Ovary (tissue), 9 donors: ENCODE data around the gene SPATA3. TPM values are rescaled to one million over a fixed set of nuclear protein-coding genes. Genes with fewer than 3 reads are reported as not detected.

Source experiments
- DNase-seq, 5 donors: peaks; one replicate each; pipeline ENCODE4 v3.0.0-alpha.2; 2019 to 2020
- H3K27ac ChIP-seq, 2 donors: fragments of 200-600 bp; one replicate each; pipeline versions ENCODE4 v1.5.1 to v1.8.0; 2019 to 2022
- H3K27me3 ChIP-seq: fragments of 200-600 bp; one replicate; pipeline ENCODE4 v1.8.0; 2022
- H3K36me3 ChIP-seq: fragments of 200-600 bp; sonication (generic); one replicate; pipeline ENCODE4 v1.5.1; 2019
- H3K4me1 ChIP-seq: one replicate; pipeline ENCODE4 v1.8.1; 2013; ENCODE audit warnings: mild to moderate bottlenecking, moderate library complexity; ENCODE audit not compliant: insufficient read depth
- H3K4me3 ChIP-seq: fragments of 200-600 bp; sonication (generic); one replicate; pipeline ENCODE4 v1.5.1; 2017
- H3K9me3 ChIP-seq, 2 donors: fragments of 200-600 bp in 1 of 2; sonication (generic) in 1 of 2; one replicate each; pipeline versions ENCODE4 v1.5.1 to v1.8.1; 2013 to 2019; ENCODE audit warnings: mild to moderate bottlenecking in 1 of 2, moderate library complexity in 1 of 2
- EP300 ChIP-seq: sonication (generic); formaldehyde crosslinking; IDR thresholded peaks from one replicate; pipeline ENCODE4 v1.6.1; 2017; ENCODE audit warnings: antibody characterized with exemption
- POLR2A ChIP-seq: fragments of 450-650 bp; IDR thresholded peaks from one replicate; pipeline ENCODE4 v1.6.1; 2017; ENCODE audit warnings: antibody characterized with exemption, mild to moderate bottlenecking, moderate library complexity
- WGBS, 3 donors: extraction: QIAGEN DNeasy Blood & Tissue Kit in 1 of 3; methylation state at CpG; one replicate each; pipeline versions ENCODE4 v1.1.5 to v1.1.7; 2013 to 2017; 5-methylcytosine and 5-hydroxymethylcytosine counted together
- intact Hi-C, 4 donors: fragments of 100-400 bp; cut with DNase I; formaldehyde crosslinking; loops; one replicate each; pipeline versions ENCODE4 v1.11.0 to v1.15.1; 2022 to 2023
- polyA plus RNA-seq, 2 donors: library from polyadenylated mRNA; stranded (reverse); fragments of 200-250 nt in 1 of 2; fragments of 350-450 nt in 1 of 2; fragmentation: Illumina TruSeq in 1 of 2; extraction: RNeasy Lipid Tissue Mini Kit (QIAGEN cat#74804) in 1 of 2; gene quantifications; one replicate each; pipeline ENCODE4 v1.2.3, GENCODE V29; 2013 to 2014
- total RNA-seq, 7 donors: library from RNA; depleted of rRNA in 2 of 7; stranded (reverse); fragments of >200 nt in 2 of 7; fragmentation: NEBNext Ultra II Directional in 3 of 7; extraction: Animal tissue kit (Norgen Biotek cat#: 25700) in 3 of 7; gene quantifications; one replicate each; pipeline versions ENCODE4 v1.1.0 to v1.2.4, GENCODE V29; 2016 to 2023
- TF ChIP-seq, protein P1 (sequence below), 3 donors: fragments of 450-650 bp in 2 of 3; fragments of 200-600 bp in 1 of 3; IDR thresholded peaks; one replicate each; pipeline versions ENCODE4 v1.5.1 to v1.8.0; 2016 to 2022; ENCODE audit warnings: antibody characterized with exemption in 3 of 3, mild to moderate bottlenecking in 1 of 3
- donor health status: DM: no; HTN: no; CAD: no; lungs with moderate emphysema.
- donor health status: DM: no; HTN: no; CAD: no.
- donor health status: Bipolar disorder and iron deficiency.
- donor health status: DM: yes; HTN: yes; CAD: no.
- donor health status: DM: no; HTN: no; CAD: no.
- donor health status: DM: yes; HTN: yes; CAD: no.

SPATA3 gene
- total and polyA plus RNA-seq, 9 donors = not detected

DNA sequence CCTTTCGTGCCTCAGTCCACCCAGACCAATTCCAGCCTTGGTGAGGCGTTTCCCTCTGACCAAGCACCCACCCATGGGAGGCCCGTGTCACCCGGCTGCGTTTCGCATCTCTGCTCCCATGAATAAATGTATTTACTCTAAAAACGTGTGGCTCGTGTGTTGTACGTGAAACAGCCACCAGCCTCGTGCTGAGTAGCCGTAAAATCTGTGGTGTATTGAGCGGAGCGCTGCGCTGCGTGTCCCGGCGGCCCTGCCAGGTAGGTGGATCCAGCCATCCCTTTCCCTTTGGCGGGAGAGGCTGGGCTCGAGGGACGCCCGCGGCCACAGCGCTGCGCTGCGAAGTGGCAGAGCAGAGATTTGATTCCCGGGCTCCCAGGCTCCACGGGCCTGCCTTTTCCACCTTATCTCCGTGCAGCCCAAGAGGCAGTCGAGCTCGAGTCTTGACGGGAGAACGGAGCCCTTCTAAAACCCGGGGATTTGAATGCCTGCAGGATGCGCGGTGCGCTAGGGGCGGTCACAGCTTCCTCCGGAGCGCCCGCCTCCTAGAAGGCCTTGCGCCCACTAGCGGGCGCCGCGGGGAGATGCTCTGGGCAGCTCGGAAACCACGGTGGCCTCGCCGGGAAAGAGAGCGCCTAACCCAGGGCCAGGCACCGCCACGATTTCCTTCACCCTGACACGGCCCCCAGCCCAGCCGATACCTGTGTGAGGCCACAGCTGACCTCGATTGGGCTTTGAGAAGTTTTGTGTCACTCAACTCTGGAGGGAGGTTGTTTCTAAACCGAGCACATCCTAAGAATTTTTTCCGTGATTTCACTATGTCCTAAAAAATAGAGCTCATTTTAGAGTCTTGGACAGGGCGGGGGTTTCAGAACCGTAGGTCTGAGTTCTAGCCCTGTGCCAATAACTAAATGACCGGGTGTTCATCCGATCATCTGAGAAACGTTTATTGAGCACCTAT lies 56.9 kb downstream of the SPATA3 start:
- intact Hi-C loops = no loop called here
- 4 to 7% (median 6%) methylated on average over 56 to 62 of the region's 62 CpGs for WGBS, 3 donors
- Histone ChIP-seq H3K9me3 (no peaks in the 10 kb centered on the region), H3K36me3 (no peaks in the 10 kb centered on the region), H3K4me3 (peak overlapping the region; percentile 60), H3K27me3 (no peaks in the 10 kb centered on the region), H3K4me1 (no peaks in the 10 kb centered on the region), H3K27ac (peak overlapping the region in 1 of 2 donors; percentile 49)
- TF ChIP-seq, protein P1, sequence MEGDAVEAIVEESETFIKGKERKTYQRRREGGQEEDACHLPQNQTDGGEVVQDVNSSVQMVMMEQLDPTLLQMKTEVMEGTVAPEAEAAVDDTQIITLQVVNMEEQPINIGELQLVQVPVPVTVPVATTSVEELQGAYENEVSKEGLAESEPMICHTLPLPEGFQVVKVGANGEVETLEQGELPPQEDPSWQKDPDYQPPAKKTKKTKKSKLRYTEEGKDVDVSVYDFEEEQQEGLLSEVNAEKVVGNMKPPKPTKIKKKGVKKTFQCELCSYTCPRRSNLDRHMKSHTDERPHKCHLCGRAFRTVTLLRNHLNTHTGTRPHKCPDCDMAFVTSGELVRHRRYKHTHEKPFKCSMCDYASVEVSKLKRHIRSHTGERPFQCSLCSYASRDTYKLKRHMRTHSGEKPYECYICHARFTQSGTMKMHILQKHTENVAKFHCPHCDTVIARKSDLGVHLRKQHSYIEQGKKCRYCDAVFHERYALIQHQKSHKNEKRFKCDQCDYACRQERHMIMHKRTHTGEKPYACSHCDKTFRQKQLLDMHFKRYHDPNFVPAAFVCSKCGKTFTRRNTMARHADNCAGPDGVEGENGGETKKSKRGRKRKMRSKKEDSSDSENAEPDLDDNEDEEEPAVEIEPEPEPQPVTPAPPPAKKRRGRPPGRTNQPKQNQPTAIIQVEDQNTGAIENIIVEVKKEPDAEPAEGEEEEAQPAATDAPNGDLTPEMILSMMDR (IDR thresholded peaks at IDR 0.05) = peak; percentile 70 to 92 (median 77)
- TF ChIP-seq EP300 = no peak
- DNase-seq = peak; percentile 69 to 86 (median 78)

DNA sequence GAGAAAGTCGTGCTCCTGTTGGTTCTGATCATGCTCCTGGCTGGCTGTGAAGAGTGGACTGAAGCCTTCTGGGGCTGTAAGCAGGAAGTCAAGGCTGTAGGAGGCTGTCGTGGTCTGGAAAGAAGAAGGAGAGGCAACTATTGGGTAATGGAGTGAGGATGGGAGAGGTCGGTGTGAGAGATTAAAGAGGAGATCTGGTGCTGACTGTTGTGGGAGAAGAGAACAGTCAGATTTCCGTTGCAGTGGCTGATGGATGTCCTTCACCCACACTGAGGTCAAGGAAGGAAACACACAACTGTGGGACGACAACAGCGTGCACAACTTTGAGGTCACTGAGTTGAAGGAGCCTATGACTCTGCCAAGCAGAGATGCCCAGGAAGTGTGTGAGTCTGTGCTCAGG lies 57.9 kb downstream of the SPATA3 start:
- Histone ChIP-seq H3K27ac (no peak overlapping the region), H3K4me3 (no peak overlapping the region), H3K27me3 (no peaks in the 10 kb centered on the region), H3K4me1 (peaks cover 3% of the 10 kb centered on the region), H3K9me3 (no peaks in the 10 kb centered on the region), H3K36me3 (no peaks in the 10 kb centered on the region)
- TF ChIP-seq, protein P1 (IDR thresholded peaks at IDR 0.05) = no peak
- TF ChIP-seq POLR2A (no peak), EP300 (no peak)
- intact Hi-C loops = no loop called here
- DNase-seq = no peak
- WGBS, 3 donors = 48 to 72% (median 56%) methylated on average over 6 of the region's 6 CpGs

DNA sequence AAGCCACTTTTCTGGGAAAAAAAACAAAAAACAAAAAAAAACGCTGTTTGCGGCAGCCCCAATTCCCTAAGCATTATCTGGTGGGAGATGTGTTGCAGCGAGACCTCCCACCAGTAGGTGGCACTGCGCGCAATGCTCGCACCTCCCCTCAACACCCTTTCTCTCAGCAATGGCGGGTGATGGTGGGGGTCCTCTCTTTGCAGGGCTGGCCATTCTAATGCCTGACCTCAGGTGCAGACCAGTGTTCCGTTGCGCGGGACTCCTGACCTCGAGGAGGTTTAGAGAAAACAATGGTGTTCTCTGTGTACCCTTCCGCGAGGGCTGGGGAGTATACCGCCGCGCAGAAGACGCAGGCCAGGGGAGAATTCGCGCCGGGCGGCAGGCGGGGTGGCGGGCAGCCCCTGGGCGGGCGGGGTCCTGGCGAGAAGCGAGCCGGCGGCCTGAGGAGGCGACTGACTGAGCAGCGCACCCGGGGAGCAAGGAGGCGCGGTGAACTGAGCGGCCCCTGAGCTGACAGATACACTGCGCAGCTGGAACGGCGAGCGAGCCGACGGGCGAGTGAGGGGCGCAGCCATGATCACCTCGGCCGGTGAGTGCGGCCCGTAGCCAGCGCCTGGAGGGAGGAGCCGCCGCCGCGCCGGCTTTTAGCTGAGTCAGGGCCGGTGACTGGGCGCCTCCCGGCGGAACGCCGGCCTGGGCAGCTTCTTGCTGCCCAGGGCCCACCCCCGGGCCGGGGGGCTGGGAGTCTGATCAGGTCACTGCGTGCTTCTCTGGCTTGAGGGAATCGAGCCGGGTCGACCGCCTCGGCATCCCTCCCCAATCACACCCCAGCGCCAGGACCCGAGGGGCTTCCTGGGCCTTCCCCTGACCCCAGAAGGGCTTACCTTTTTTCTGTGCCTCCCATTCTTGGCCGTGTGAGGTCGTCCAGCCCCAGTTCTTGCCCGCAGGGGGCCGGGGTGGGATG lies 60.8 kb downstream of the SPATA3 start, which contains the start of gene PSMD1:
PSMD1 (plus strand) TSS at position 415 of the 964 bp plus-strand sequence; CDS start at position 574, 159 bp downstream.
- Histone ChIP-seq H3K4me1 (peaks cover 3% of the 10 kb centered on the region), H3K36me3 (no peaks in the 10 kb centered on the region), H3K9me3 (no peaks in the 10 kb centered on the region), H3K27ac (peak within 1 kb of the TSS; percentile 90 to 94), H3K4me3 (peak within 1 kb of the TSS; percentile 98), H3K27me3 (no peaks in the 10 kb centered on the region)
- intact Hi-C loops = no loop called here
- 0 to 1% (median 0%) methylated on average over 51 to 73 of the region's 73 CpGs for WGBS, 3 donors
- peak; percentile 92 to 95 (median 93) for DNase-seq
- TF ChIP-seq, protein P1 (IDR thresholded peaks at IDR 0.05) = peak; percentile 86 to 99 (median 91)
- TF ChIP-seq POLR2A = no peak

DNA sequence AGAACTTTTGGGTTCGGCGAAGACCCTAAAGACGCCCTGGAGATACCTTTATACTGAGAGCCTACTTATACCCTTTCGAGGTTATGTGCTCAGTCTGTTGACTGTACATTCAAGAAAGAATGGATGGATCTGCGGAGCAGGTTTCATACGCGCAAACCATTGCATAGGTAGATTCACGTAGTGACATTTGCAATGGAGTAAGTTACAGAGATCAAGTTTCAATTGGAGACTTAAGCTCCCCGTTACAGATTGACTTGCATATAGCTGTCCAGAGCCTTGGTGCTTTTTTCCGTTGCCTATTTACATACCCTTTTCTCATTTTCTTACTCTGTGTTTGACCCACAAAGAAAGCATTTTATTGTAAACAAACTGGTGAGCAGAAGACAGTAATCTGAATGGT lies 61.7 kb downstream of the SPATA3 start:
- Histone ChIP-seq H3K27ac (no peak overlapping the region), H3K27me3 (no peaks in the 10 kb centered on the region), H3K4me1 (peaks cover 3% of the 10 kb centered on the region), H3K4me3 (peak overlapping the region; percentile 98), H3K36me3 (no peaks in the 10 kb centered on the region), H3K9me3 (no peaks in the 10 kb centered on the region)
- WGBS, 3 donors = 3 to 7% (median 3%) methylated on average over 10 of the region's 10 CpGs
- TF ChIP-seq POLR2A (no peak), EP300 (no peak)
- TF ChIP-seq, protein P1 (IDR thresholded peaks at IDR 0.05) = no peak
- intact Hi-C loops = no loop called here
- no peak for DNase-seq
